H1 (cell line): Measurements from ENCODE around the gene PAEP. TPM values are rescaled to one million over a fixed set of nuclear protein-coding genes. Genes with fewer than 3 reads are reported as not detected.
"Not testable (repeated sequence)": the region's sequence is repeated elsewhere in the genome, so short reads cannot be mapped to it uniquely, and the experiment has no call there.

Experiments
- CTCF ChIA-PET: fragments of 300-600 bp; sonication (Branson Sonifier 250); formaldehyde crosslinking; loops from one replicate; lab custom pipeline; 2021; ENCODE audit not compliant: partially characterized antibody; lab: Charles Lee
- POLR2A ChIA-PET: fragments of 300-600 bp; sonication (Branson Sonifier 250); formaldehyde crosslinking; loops from one replicate; lab custom pipeline; 2021; ENCODE audit warnings: inconsistent platforms; ENCODE audit not compliant: partially characterized antibody; lab: Charles Lee
- DNase-seq, 2 experiments: peaks; one replicate each; pipeline versions ENCODE4 v3.0.0 to v3.0.0-alpha.2; 2010 to 2022; ENCODE audit warnings: low spot score in 2 of 2, low read depth in 1 of 2, mixed read lengths in 1 of 2
- FAIRE-seq: peaks from 2 replicates; lab custom pipeline; 2011; peaks lifted over from hg19 to GRCh38; lab: Jason Lieb, UNC
- H2AFZ ChIP-seq: 2 replicates; pipeline ENCODE4 v1.8.1; 2012; ENCODE audit warnings: low read length, inconsistent platforms
- H2AK5ac ChIP-seq: 2 replicates; pipeline ENCODE4 v1.6.1; 2013; ENCODE audit warnings: low read depth, low read length
- H2BK120ac ChIP-seq: replicated peaks from 2 replicates; pipeline ENCODE3; 2013; ENCODE audit warnings: low read depth, low read length, inconsistent platforms
- H2BK12ac ChIP-seq: 2 replicates; pipeline ENCODE4 v1.6.1; 2013; ENCODE audit warnings: low read depth, low read length
- H2BK15ac ChIP-seq: 2 replicates; pipeline ENCODE4 v1.6.1; 2013; ENCODE audit warnings: low read length
- H2BK20ac ChIP-seq: 2 replicates; pipeline ENCODE4 v1.6.1; 2013; ENCODE audit warnings: low read length
- H2BK5ac ChIP-seq: 2 replicates; pipeline ENCODE4 v1.6.1; 2013; ENCODE audit warnings: low read depth, low read length
- H3K14ac ChIP-seq: 2 replicates; pipeline ENCODE4 v1.6.1; 2013; ENCODE audit warnings: inconsistent platforms; ENCODE audit not compliant: insufficient read length
- H3K18ac ChIP-seq: 2 replicates; pipeline ENCODE4 v1.6.1; 2013; ENCODE audit warnings: low read length; ENCODE audit errors: extremely low read depth
- H3K23ac ChIP-seq: 2 replicates; pipeline ENCODE4 v1.6.1; 2013; ENCODE audit warnings: inconsistent platforms; ENCODE audit not compliant: insufficient read length
- H3K23me2 ChIP-seq: 2 replicates; pipeline ENCODE4 v1.6.1; 2013; ENCODE audit warnings: low read depth, low read length
- H3K27ac ChIP-seq: 2 replicates; pipeline ENCODE4 v1.6.1; 2011; ENCODE audit warnings: low read depth, low read length, inconsistent platforms
- H3K27me3 ChIP-seq, 4 experiments: replicated peaks in 1 of 4; 1 replicate in 1 of 4; 2 replicates in 3 of 4; pipeline versions ENCODE4 v1.6.1 to v1.8.1; 2011 to 2013; ENCODE audit warnings: low read length in 3 of 4, mild to moderate bottlenecking in 3 of 4, inconsistent platforms in 2 of 4, mixed read lengths in 2 of 4, moderate library complexity in 1 of 4; ENCODE audit not compliant: control insufficient read depth in 3 of 4, insufficient read depth in 3 of 4; ENCODE audit errors: extremely low read depth in 1 of 4
- H3K36me3 ChIP-seq, 4 experiments: 2 replicates each; pipeline versions ENCODE4 v1.6.1 to v1.8.1; 2011 to 2013; ENCODE audit warnings: mild to moderate bottlenecking in 4 of 4, low read length in 3 of 4, moderate library complexity in 2 of 4, control low read depth in 1 of 4, inconsistent platforms in 1 of 4; ENCODE audit not compliant: insufficient read depth in 4 of 4, control insufficient read depth in 2 of 4
- H3K4ac ChIP-seq: replicated peaks from 2 replicates; pipeline ENCODE3; 2013; ENCODE audit warnings: low read length, low read depth, mixed read lengths, inconsistent platforms; ENCODE audit not compliant: insufficient read length
- H3K4me1 ChIP-seq, 4 experiments: replicated peaks in 1 of 4; 1 replicate in 1 of 4; 2 replicates in 3 of 4; pipeline versions ENCODE4 v1.6.1 to v1.8.1; 2011 to 2013; ENCODE audit warnings: low read length in 3 of 4, inconsistent platforms in 2 of 4, mixed read lengths in 1 of 4; ENCODE audit not compliant: insufficient read depth in 4 of 4, control insufficient read depth in 3 of 4
- H3K4me2 ChIP-seq, 2 experiments: 2 replicates each; pipeline versions ENCODE4 v1.6.1 to v1.8.1; 2011 to 2013; ENCODE audit warnings: low read depth in 2 of 2, low read length in 2 of 2, control low read depth in 1 of 2, inconsistent platforms in 1 of 2, mild to moderate bottlenecking in 1 of 2; ENCODE audit not compliant: insufficient read depth in 1 of 2
- H3K4me3 ChIP-seq, 4 experiments: fragments of 200-600, 300-600 bp in 1 of 4; sonication (generic), shearing (Covaris generic), sonication (Bioruptor Twin) in 1 of 4; 2 replicates each; pipeline versions ENCODE4 v1.5.1 to v1.8.1; 2011 to 2016; ENCODE audit warnings: low read length in 4 of 4, low read depth in 3 of 4, control low read depth in 2 of 4, inconsistent platforms in 2 of 4, mild to moderate bottlenecking in 2 of 4, mixed read lengths in 1 of 4, moderate library complexity in 1 of 4; ENCODE audit not compliant: insufficient read depth in 2 of 4; ENCODE audit errors: extremely low read depth in 1 of 4
- H3K56ac ChIP-seq: replicated peaks from 2 replicates; pipeline ENCODE3; 2013; ENCODE audit warnings: low read depth, mild to moderate bottlenecking, mixed read lengths, low read length, inconsistent platforms; ENCODE audit not compliant: insufficient read length
- H3K79me1 ChIP-seq: 2 replicates; pipeline ENCODE4 v1.6.1; 2013; ENCODE audit warnings: low read depth, low read length, control low read depth
- H3K79me2 ChIP-seq, 2 experiments: 2 replicates each; pipeline versions ENCODE4 v1.6.1 to v1.8.1; 2012 to 2013; ENCODE audit warnings: low read length in 2 of 2, mild to moderate bottlenecking in 2 of 2, inconsistent platforms in 1 of 2; ENCODE audit not compliant: insufficient read depth in 2 of 2, control insufficient read depth in 1 of 2
- H3K9ac ChIP-seq, 4 experiments: replicated peaks in 1 of 4; 1 replicate in 1 of 4; 2 replicates in 3 of 4; pipeline versions ENCODE4 v1.6.1 to v1.8.1; 2011 to 2013; ENCODE audit warnings: low read depth in 3 of 4, low read length in 3 of 4, control low read depth in 2 of 4, mild to moderate bottlenecking in 2 of 4, moderate library complexity in 2 of 4, inconsistent platforms in 1 of 4; ENCODE audit errors: extremely low read depth in 1 of 4
- H3K9me3 ChIP-seq, 2 experiments: 2 replicates each; pipeline versions ENCODE4 v1.6.1 to v1.8.1; 2012 to 2013; ENCODE audit warnings: mild to moderate bottlenecking in 2 of 2, moderate library complexity in 2 of 2, control low read depth in 1 of 2, inconsistent platforms in 1 of 2, low read depth in 1 of 2, low read length in 1 of 2, mixed read lengths in 1 of 2; ENCODE audit not compliant: insufficient read depth in 2 of 2
- H4K20me1 ChIP-seq, 2 experiments: replicated peaks in 1 of 2; 2 replicates each; pipeline versions ENCODE3 to v1.8.1; 2011 to 2013; ENCODE audit warnings: inconsistent platforms in 2 of 2, low read length in 2 of 2, mild to moderate bottlenecking in 1 of 2; ENCODE audit not compliant: insufficient read depth in 2 of 2, control insufficient read depth in 1 of 2
- H4K5ac ChIP-seq: 2 replicates; pipeline ENCODE4 v1.6.1; 2013; ENCODE audit warnings: low read length, low read depth, mixed read lengths, inconsistent platforms; ENCODE audit not compliant: insufficient read length
- H4K8ac ChIP-seq: 2 replicates; pipeline ENCODE4 v1.8.0; 2013; ENCODE audit warnings: mild to moderate bottlenecking, moderate library complexity, low read length, inconsistent platforms; ENCODE audit not compliant: insufficient read depth; ENCODE audit errors: extremely low read depth
- H4K91ac ChIP-seq: replicated peaks from 2 replicates; pipeline ENCODE3; 2013; ENCODE audit warnings: low read length, mixed read lengths, inconsistent platforms; ENCODE audit not compliant: insufficient read length
- POLR2AphosphoS5 ChIP-seq: IDR thresholded peaks from 2 replicates; pipeline ENCODE4 v1.6.1; 2011; ENCODE audit warnings: low read depth, low read length
- WGBS, 2 experiments: shearing (Covaris generic) in 1 of 2; methylation state at CpG; one replicate each; pipeline versions ENCODE4 v1.1.6 to v1.1.7; 2013 to 2015; ENCODE audit warnings: low lambda C conversion rate in 2 of 2, mixed read lengths in 2 of 2, inconsistent platforms in 1 of 2, low coverage in 1 of 2, missing lambda C conversion rate in 1 of 2; ENCODE audit not compliant: insufficient replicate concordance in 2 of 2, insufficient coverage in 1 of 2, insufficient read length in 1 of 2; ENCODE audit errors: extremely low coverage in 1 of 2, missing lambda C conversion rate in 1 of 2; 5-methylcytosine and 5-hydroxymethylcytosine counted together
- polyA plus RNA-seq, 7 experiments: library from polyadenylated mRNA; depleted of rRNA in 3 of 7; stranded (reverse) in 5 of 7; unstranded in 2 of 7; fragments of >200 nt in 5 of 7; fragments of 200-250 nt in 2 of 7; gene quantifications; 1 replicate in 5 of 7; 2 replicates in 1 of 7; 4 replicates in 1 of 7; pipeline versions ENCODE4 v1.2.1 to v1.2.3, GENCODE V29; 2011 to 2013; ENCODE audit warnings: missing spikeins in 2 of 7, mixed read lengths in 2 of 7
- total RNA-seq: library from RNA; stranded (reverse); fragmentation: NEBNext Ultra II Directional; extraction: Animal tissue kit (Norgen Biotek cat#: 25700); gene quantifications from 2 replicates; pipeline ENCODE4 v1.2.1, GENCODE V29; 2021
- TF ChIP-seq, protein P1 (sequence below): IDR thresholded peaks from 2 replicates; pipeline ENCODE4 v1.6.1; 2011; ENCODE audit warnings: low read length, improper control_type of control experiment

Gene PAEP
- total and polyA plus RNA-seq, 2 of the 8 experiments (the other 6 are each of a cell fraction or from before 2014, with no cell fraction given) = not detected

GRCh38 chr9:135513351-135513846 lies 48.2 kb upstream of the PAEP start (continued):
- TF ChIP-seq, protein P1, sequence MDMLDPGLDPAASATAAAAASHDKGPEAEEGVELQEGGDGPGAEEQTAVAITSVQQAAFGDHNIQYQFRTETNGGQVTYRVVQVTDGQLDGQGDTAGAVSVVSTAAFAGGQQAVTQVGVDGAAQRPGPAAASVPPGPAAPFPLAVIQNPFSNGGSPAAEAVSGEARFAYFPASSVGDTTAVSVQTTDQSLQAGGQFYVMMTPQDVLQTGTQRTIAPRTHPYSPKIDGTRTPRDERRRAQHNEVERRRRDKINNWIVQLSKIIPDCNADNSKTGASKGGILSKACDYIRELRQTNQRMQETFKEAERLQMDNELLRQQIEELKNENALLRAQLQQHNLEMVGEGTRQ = no peak
- no peak for TF ChIP-seq POLR2AphosphoS5

GRCh38 chr9:135513906-135514305 lies 47.6 kb upstream of the PAEP start:
- H2AK5ac ChIP-seq, H4K8ac ChIP-seq, H2AFZ ChIP-seq, H3K18ac ChIP-seq, H3K79me2 ChIP-seq, POLR2A ChIA-PET, H3K23ac ChIP-seq, H4K91ac ChIP-seq, H3K27ac ChIP-seq, H2BK5ac ChIP-seq, H2BK20ac ChIP-seq, H3K14ac ChIP-seq, H3K4me1 ChIP-seq, H2BK120ac ChIP-seq, H2BK15ac ChIP-seq, H3K9me3 ChIP-seq, H3K36me3 ChIP-seq, H3K4me2 ChIP-seq, H3K9ac ChIP-seq, H3K27me3 ChIP-seq, H4K5ac ChIP-seq, H3K56ac ChIP-seq, H4K20me1 ChIP-seq, H3K4ac ChIP-seq, DNase-seq, H3K4me3 ChIP-seq, H3K79me1 ChIP-seq, FAIRE-seq, H3K23me2 ChIP-seq: not testable (repeated sequence)
- WGBS, 2 experiments = 87% methylated on average over 8 of the region's 9 CpGs; no CpG with 5 or more reads in 1 of the 2 experiments
- H2BK12ac ChIP-seq = 0 out of 2 replicates have a peak overlapping the region, but pooled peaks have one; percentile 27
- CTCF ChIA-PET = interaction anchor here (1.4 kb wide), 1 partner anchor 10 kb away, joined by 4 read pairs; no protein-coding TSS in a partner anchor
